GM19240 (cell line): Measurements from ENCODE around the gene PCDH20.
"Not testable (repeated sequence)": the region's sequence is repeated elsewhere in the genome, so short reads cannot be mapped to it uniquely, and the experiment has no call there.

Experiments
- DNase-seq: peaks from one replicate; pipeline ENCODE4 v3.0.0; 2011; ENCODE audit warnings: low spot score; ENCODE audit not compliant: insufficient read length

The PCDH20 gene, protein sequence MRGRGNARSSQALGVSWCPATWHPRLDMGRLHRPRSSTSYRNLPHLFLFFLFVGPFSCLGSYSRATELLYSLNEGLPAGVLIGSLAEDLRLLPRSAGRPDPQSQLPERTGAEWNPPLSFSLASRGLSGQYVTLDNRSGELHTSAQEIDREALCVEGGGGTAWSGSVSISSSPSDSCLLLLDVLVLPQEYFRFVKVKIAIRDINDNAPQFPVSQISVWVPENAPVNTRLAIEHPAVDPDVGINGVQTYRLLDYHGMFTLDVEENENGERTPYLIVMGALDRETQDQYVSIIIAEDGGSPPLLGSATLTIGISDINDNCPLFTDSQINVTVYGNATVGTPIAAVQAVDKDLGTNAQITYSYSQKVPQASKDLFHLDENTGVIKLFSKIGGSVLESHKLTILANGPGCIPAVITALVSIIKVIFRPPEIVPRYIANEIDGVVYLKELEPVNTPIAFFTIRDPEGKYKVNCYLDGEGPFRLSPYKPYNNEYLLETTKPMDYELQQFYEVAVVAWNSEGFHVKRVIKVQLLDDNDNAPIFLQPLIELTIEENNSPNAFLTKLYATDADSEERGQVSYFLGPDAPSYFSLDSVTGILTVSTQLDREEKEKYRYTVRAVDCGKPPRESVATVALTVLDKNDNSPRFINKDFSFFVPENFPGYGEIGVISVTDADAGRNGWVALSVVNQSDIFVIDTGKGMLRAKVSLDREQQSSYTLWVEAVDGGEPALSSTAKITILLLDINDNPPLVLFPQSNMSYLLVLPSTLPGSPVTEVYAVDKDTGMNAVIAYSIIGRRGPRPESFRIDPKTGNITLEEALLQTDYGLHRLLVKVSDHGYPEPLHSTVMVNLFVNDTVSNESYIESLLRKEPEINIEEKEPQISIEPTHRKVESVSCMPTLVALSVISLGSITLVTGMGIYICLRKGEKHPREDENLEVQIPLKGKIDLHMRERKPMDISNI

DNA sequence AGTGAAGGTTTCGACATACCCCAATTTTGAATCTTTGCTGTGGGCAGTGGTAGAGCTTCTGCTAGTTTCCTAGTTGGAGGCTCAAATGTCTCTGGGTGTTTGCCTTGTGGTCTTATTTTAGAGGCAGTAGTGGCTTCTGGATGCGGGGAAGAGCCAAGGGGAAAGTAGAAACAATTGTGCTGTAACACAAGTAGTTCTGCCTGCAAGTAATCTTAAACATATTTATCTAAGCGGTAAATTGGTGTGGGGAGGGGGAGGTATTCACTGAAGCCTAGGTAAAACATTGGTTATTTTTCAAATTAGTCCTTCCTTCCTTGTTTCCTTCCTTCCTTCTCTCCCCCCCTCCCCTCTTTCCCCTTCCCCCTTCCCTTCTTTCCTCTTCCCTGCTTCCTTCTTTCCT is at the start of gene PCDH20:
Gene PCDH20, minus strand, starts transcription at position 101 of the 400 bp plus-strand sequence. CDS start 691 bp downstream, outside the sequence.
- no peak for DNase-seq

DNA sequence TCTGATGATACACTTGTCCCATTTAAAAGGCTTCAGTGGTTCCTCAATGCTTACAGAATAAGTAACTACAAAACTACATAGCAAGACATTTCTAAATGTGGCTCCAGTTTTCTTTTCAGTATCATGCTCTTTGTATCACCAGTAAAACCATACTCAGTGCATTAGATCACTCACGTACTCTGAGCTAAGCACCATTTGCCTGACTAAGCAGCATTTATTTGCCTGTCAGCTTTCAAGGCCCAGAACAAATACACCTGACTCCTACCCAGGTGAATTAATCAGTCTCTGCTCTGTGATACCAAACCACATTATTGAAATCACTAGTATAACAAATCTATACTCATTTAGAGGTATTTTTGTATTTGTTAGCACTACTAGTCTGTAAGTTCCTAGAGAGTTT is 47.4 kb upstream of the PCDH20 start:
- DNase-seq, result no peak

DNA sequence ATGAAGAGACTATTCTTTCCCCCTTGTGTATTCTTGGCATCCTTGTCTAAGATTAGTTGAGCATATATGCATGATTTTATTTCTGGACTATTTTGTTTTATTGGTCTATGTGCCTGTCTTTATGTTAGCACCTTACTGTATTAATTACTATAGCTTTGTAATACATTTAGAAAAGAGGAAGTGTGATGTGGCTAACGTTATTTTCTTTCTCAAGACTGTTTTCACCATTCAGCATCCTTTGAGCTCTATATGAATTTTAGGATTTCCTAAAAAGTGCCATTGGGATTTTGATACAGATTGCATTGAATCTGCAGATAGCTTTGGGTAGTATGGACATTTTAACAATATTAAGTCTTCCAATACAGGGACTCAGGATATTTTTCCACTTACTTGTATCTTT is 37.5 kb upstream of the PCDH20 start:
- DNase-seq, result no peak

DNA sequence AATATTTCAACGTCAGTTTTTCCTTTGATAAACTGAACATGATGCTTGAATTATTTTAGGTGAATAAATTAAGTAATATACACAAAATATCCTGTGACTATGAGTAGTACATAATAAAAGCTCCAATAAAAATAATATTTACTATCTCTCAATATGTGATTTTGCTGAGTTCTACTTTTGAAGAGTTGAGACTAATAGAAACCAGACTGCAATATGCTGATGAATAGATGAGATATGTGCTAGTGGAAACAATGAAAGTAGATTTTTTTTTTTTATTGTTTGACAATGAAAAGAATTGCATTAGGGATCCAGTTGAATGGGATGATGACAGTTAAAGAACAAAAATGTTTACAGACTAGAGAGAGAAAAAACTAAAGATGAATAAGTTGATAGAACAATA is 16.4 kb upstream of the PCDH20 start:
- no peak for DNase-seq

DNA sequence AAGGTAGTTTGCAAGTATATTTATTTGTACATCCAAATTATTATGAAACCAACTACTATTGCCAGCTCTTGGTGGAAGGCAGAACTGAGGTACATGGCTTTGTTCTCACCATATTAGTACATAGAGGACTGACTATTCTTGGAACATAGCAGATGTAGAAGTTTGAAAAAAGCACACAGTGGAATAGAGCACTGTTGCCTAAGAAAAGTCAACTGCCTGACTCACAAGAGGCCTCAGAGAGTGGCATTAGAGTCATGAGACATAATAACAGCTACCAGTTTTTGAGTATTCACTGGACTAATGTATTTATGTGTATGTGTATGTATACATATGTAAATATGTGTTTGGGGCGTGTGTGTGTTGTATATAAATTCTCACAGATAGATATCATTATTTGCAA is 8.3 kb upstream of the PCDH20 start:
- DNase-seq, result no peak

DNA sequence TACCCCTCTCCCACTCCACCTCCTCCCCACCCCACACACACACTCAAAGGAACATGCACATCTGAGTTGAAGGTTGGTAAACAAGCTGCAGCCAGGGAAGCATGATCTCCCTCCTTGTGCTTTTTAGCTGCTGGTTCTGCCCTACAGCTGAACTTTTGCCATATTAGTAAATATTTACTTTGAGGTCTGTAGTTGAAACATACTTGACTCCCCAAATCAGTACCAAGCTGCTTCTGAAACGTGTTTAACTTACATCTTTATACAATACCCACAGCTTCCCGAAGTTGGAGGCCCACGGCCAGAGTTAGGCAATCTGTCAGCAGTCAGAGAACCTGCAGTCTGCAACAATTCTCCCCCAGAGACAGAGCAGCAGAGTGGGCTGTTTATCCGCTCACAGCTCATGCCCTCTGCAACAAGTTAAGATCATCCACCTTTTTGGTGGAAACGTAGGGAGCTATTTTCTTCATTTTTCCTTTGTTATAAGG is 1.5 kb upstream of the PCDH20 start:
- no peak for DNase-seq

DNA sequence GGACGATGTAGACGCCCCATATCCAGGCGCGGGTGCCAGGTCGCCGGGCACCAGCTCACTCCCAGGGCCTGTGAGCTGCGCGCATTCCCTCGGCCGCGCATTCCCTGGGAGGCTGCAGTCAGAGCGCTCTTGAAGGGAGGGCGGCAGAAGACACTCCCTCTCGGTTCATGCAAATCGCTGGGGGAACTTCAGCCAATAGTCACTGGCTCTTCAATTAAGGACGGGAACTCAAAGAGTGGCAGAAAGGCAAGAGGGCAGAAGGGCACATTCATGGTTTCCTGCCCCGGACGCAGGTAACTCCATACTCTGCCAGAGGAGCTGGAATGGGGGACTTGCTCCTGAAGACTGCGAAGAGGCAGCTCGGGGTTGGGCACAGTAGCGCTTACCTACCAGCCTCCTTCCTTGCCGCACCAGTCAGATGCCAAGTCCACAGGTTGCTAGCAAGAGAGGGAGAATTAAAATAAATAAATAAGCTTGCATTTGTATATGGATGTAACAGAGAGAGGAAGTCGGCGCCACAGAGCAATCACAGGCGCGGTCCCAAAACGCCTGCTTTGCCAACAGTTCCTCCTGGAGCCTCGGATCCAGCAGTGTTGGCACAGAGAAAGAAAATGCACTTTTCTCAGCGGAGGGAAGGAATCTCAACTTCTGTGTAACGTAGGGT is 459 bp downstream of the PCDH20 start:
- DNase-seq, result no peak

DNA sequence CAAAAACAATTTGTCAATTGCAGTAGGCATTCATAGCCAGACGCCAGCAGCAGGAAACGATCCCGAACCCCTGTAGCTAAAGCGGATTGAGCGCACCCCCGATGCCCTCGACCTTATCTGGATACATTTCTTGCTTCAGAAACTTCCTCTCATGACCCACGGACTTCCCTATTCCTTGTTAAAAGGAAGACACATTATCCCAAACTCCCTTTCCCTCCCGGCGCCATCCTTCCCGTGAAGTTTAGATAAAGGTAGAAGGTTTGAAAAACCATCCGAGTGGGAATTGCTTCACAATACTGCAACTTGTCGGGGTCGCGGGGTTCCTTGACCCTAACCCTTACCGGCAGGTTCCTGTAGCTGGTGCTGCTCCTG is 977 bp downstream of the PCDH20 start:
- no peak for DNase-seq

DNA sequence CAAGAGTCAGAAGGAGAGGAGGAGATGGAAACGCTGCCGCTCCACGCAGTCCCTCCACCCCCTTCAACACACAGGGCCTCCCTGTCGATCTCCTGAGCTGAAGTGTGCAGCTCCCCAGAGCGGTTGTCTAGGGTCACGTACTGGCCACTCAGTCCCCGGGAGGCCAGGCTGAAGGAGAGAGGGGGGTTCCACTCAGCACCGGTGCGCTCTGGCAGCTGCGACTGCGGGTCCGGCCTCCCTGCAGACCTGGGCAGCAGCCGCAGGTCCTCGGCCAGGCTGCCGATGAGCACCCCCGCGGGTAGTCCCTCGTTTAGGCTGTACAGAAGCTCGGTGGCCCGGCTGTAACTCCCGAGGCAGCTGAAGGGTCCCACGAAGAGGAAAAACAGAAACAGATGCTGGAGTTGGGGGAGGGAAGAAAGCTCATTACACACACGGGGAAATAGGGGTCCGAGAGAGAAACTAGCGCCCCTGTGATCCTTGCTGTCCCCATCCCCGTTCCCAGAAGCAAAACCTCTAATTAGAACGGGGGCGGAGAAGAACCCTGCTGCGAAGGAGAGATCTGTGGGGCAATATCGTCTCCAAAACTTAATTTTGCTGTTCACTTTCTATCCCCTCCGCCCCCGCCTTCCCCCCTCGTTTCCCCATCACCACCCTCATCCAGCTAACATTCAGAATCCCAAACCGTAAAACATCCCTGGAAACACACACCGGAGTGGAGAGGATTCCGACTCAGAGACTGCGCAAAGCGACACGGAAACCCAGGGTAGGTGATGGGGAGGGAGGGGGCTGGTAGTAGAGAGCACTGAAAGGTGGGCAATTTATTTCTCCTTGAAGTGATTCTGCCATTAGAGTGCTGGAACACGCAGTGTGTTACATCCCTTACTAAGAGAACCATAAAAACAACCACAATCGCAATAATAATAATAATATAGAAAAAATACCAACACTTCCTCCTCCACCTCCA is 1.8 kb downstream of the PCDH20 start:
- no peak for DNase-seq

DNA sequence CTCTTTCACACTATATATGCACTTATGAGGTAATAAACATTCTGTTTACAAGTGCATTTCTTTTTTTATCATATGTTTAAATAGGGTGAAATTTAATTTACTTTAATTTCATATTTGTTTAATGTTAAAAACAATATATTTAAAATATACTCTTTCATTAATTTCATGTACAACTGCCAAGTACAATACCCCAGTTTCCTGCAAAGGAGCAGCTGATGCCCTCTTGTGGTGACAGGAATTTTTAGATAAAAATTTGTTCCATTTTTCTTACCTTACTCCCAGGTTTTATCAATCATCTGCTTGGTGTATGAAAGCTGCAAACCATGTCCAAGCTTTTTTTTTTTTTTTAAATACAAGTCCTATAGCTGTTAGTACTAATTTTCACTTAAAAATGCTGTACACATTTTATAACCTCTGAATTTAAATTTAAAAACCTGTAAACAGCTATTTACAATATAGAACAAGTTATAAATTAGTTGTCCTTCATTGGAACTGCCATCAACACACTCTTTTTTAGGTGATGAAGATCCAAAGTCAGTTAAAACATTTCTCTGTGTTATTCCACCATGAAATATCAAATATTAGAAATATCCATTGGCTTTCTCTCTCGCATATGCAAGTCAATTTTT is 4.9 kb downstream of the PCDH20 start:
- DNase-seq, result peak; percentile 1

DNA sequence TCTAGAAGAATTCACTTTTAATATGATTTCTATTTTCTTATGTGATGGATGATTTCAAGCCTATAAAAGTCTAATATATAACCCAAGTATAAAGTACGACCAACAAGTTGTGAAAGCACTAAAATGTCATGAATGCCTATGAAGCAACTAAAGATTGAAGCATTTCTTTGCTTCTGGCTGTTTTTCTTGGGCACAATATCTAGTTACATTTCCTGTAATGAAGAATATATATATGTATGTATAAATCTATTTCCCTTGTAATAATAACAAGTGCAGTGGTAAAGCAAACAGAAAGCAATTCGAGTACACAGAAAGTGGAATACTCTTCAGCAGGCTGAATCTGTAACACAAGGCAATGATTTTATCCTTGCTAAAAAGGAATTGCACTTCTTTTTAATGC is 5.4 kb downstream of the PCDH20 start:
- DNase-seq, result no peak

DNA sequence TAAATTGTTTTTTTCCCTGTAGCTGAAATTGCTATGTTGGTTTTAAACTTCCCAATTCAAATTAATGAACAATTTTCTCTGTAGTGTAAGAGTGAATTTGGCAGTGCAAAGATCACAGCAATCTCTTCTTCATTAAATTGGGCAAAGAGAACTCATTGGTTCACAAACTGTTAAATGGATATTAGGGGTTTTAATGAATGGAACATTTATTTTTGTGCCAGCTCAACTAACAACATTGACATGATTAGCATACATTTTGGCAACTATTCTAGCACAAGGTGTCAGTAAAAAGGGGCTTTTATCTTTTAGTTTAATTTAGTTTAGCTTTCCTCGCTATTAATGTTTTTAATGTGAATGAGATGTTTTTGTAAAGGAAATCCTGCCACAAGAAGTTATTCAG is 7.1 kb downstream of the PCDH20 start:
- DNase-seq, result no peak

DNA sequence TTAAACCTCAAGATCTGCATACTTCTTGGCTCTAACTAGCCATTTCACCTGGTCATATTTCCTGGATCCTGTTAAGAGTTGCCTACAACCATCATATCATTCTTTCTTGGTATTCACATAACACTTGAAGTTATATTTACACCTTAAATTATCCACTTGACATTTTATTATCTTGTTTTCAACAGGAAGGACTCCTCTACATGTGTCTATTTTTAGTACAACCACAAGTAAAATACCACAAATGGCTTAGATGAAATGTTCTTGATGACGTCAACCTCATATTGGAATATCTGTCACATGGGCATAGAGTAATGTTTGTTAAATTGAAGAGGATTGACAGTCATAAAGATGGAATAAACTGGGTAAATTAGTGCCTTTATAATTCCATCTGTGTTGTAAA is 9.4 kb downstream of the PCDH20 start:
- DNase-seq, result no peak

DNA sequence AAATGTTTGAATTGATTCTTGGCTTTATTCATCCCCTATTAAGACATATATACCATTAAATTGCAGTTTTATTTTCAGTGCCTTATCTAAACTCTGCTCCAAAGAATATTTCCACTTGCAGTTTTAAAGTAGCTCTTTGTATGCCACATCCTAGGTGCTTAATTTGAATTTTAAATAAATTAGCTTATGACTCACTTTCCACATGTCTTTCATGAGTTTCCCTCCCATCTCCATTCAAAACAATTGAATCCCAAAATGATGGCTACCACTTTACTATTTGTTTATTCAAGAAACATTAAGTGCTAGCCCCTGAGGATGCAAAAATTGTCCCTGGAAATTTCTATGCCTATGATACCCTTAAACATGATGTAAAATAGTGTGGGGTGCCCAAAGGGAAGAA is 19.5 kb downstream of the PCDH20 start:
- no peak for DNase-seq

DNA sequence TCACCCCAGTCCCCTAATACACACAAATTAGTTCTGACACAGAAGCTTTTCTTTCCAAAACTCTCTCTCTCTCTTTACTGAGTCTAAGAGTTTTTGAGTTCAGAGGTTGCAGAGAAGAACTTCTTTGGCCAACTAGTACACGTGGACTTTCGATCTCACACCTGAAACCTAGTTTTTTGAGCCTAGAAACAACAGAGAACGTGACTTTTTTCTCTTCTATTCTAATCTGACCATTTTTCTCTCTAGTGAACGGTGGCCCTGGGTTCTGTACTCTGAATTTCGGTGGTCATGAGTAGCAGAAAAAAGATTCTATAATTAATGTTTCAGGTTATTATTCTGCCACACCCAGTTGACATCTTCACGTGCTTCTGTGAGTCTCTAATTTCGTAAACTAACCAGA is 24.2 kb downstream of the PCDH20 start:
- DNase-seq, result no peak

DNA sequence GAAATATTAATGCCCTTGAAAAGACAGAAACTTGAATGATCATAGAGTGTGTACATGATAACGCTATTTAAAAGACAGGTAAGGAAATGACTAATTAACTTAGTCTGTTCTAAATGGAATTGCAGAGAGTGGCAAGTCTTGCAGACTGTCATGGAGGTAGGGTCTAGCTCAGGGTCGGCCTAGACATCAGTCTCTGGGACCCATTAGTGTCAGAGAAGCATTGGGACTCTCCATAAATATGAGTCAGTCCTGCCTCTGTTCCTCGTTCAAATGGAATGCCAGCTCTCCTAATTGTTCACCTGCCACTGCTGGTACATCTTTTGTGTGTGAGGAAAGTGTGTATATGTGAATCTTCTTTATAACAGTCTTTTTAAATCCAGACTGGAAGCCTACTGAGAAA is 28.0 kb downstream of the PCDH20 start:
- no peak for DNase-seq

DNA sequence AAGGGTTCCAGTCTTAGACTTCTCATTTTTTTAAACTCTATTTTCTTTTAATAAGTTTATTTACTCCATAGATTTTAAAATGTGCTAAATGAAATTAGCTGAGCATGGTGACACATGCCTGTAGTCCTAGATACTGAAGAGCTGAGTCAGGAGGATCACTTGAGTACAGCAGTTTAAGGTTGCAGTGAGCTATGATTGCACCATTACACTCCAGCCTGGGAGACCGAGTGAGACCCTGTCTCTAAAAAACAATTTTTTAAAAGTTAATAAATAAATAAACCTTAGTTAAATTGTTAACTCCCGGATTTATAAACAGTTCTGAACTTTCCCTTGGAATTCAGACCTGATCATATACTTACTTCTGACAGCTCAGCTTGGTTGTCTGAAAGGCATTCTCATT is 32.5 kb downstream of the PCDH20 start:
- DNase-seq, result no peak

DNA sequence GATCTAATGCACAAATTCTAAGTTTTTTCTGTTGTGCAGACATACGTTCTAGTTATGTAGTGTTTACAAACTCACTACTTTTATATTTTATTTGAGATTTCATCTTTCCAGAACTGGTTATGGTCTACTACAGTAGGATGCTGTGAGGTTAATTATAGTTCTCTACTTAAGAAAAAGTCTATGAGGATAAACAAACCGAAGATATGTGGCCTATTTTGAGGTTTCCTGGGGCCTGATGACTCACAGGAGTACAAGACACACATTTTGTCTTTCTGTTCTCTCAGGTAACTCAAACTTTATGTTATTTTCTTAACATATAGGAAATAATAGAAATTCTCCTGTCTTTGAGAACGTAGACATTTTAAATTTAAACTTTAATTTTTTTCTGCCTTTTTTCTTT is 45.1 kb downstream of the PCDH20 start:
- DNase-seq, result no peak

DNA sequence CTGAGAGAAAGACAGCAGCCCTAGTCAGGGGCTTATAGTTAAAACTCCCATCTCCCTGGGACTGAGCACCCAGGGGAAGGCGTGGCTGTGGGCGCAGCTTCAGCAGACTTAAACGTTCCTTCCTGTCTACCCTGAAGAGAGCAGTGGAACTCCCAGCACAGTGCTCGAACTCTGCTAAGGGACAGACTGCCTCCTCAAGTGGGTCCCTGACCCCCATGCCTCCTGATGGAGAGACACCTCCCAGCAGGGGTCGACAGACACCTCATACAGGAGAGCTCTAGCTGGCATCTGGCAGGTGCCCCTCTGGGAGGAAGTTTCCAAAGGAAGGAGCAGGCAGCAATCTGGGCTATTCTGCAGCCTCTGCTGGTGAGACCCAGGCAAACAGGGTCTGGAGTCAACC is 51.0 kb downstream of the PCDH20 start:
- not testable (repeated sequence) for DNase-seq

DNA sequence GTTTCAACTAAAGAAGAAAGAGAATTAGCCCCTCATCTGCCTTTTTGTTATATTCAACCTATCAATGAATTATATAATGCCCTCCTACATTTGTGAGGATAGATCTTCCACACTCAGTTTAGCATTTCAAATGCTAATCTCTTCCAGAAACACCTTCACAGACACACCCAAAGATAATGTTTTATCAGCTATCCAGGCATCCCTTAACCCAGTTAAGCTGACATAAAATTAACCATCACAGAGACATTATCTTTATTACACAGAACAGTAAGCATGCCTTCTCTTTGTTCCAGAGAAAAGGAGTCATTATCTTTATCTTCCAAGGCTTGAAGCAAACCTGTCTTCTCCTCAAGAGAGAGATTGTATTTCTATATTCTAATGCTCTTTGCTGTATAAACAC is 53.1 kb downstream of the PCDH20 start:
- DNase-seq, result no peak
